Activated T-cell treated with anti-CD3 and anti-CD28 coated beads for 4 hours (primary cell): ENCODE measurements around the gene PCBP3.

Experiments
- DNase-seq: peaks from one replicate; pipeline ENCODE4 v3.0.0-alpha.2; 2020

The PCBP3 gene

DNA sequence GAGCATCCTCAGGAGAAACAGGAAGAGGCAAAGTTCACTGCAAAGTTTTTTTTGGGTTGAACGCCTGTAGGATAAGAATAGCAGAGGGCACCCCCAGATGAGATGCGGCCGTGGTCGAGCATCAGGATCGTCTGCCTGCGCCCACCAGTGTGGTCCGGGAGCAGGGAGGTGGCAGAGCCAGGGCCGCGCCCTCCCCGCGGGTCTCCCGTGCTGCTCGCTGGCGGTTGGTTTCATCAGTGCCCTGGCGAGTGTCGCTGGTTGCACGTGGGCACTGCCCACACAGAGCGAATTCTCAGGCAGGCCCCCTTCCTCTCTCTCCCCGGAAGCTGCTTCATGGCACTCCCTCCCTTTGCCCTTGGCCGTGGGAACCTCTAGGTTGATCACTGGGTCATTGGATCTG lies 120.0 kb downstream of the PCBP3 start:
- DNase-seq, result no peak

DNA sequence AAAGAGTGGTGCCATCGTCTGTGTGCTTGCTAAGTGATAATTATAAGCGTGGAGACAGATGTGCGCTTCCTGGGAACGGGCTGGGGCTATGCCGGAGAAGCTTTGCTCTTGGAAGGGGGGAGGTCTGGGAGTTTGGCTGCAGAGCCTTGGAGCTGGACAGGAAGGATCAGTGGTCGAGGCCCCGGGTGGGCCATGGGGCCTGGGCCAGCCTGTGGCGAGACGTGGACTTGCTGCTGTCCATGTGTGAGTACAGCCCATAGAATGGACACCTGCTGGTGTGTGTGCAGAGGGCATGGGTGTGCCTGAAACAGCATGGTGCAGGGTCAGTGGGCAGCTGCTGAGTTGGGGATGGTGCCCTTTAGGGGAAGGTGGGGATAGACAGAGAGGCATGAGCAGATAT lies 121.3 kb downstream of the PCBP3 start:
- DNase-seq, result no peak

GRCh38 chr21:45765375-45765774 lies 121.8 kb downstream of the PCBP3 start:
- no peak for DNase-seq

DNA sequence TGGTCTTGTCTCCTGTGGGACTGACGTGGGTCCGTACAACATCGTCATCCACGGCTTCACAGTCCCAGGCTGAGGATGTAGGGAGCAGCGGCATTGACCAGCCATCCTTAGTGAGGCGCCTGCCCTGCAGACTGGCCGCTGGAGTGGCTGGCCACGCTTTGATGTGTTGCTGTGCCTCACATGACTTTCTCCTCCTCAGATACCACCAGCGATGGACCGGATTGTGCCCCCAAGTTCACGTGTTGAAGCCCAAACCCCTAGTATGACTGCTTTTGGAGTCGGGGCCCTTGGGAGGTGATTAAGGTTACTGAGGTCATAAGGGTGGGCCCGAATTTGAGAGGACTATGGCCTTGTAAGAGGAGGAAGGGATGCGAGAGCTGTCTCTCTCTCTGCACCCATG lies 122.5 kb downstream of the PCBP3 start:
- DNase-seq, result no peak

- DNase-seq, result no peak
Measured at GRCh38 chr21:45766501-45766900, 123.0 kb downstream of the PCBP3 start.

GRCh38 chr21:45767071-45768006 lies 123.8 kb downstream of the PCBP3 start:
- DNase-seq, result no peak

DNA sequence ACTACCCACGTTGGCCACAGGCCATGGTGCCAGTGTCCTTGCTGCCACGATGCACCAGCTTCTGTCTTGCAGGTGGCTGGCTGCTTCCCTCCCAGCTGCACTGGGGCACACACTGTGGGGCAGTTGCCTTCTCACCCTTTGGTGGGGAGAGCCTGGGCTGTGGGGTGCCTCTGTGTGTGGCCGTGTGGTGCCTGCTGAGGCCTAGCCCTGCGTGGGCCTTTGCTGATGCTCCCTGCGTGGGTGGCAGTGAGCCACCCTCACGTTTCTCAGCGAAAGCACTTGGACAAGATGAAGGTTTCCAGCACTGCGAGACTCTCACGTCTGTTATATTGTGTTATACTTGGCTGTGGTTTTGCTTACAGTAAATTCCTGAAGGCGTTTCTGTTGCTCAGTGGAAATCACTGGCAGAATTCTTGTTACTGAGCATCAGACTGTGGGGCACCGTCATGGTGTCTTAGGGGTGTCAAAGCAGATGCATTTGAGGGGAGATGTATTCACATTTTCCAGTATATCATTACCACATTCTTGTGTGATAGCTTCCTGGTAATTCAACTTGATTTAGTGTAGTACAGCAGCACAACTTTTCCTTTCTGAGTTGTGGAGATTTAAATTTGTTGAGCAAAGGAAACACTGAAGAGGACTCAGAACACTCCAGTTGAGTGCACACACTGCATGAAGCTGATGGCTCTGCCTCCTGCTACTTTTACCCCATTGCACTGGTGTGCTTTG lies 124.7 kb downstream of the PCBP3 start:
- DNase-seq, result peak; percentile 40

GRCh38 chr21:45768740-45769048 lies 125.2 kb downstream of the PCBP3 start:
- no peak for DNase-seq

GRCh38 chr21:45769294-45769693 lies 125.8 kb downstream of the PCBP3 start:
- DNase-seq, result no peak

DNA sequence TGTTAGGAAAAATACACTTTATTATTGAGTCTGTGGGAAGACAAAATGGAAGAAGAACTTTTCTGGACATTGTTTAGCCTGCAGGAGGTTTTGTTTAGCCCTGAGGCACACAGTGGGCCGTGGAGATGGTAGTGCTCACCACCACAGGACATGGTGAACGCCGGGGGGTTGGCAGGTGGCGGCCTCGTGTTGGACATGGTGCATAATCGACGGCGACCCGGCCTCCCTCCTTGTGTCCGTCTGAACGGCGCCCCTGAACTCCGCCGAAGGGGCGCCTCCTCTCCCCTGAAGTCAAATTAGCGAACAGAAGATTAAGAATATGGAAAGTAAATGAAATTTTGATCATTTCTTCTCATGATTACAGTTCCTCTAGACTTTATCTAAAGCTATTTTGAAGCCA lies 126.4 kb downstream of the PCBP3 start:
- DNase-seq, result no peak

DNA sequence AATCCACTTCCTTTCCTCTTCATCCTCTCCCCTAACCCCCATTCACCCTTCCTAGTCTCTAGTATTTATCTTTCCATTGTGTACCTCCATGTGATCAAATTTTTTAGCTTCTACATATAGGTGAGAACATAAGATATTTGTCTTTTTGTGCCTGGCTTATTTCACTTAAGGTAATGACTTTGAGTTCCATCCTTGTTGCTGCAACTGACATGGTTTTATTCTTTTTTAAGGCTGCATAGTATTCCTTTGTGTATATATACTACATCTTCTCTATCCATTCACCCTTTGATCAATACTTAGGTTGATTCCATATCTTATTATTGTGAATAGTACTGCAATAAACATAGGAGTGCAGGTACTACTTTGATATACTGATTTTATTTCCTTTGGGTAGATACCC lies 128.7 kb downstream of the PCBP3 start:
- DNase-seq, result no peak

DNA sequence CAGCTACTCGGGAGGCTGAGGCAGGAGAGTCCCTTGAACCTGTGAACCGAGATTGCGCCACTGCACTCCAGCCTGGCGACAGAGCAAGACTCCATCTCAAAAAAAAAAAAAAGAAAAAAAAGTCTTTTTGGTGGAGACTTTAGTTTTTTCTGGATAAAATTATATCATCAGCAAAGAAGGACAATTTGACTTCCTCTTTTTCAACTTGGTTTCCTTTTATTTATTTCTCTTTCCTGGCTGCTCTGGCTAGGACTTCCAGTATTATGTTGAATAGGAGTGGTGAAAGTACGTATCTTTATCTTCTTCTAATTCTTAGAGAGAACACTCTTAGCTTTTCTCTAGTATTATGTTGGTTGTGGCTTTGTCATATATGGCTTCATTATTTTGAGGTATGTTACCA lies 130.8 kb downstream of the PCBP3 start:
- DNase-seq, result no peak

DNA sequence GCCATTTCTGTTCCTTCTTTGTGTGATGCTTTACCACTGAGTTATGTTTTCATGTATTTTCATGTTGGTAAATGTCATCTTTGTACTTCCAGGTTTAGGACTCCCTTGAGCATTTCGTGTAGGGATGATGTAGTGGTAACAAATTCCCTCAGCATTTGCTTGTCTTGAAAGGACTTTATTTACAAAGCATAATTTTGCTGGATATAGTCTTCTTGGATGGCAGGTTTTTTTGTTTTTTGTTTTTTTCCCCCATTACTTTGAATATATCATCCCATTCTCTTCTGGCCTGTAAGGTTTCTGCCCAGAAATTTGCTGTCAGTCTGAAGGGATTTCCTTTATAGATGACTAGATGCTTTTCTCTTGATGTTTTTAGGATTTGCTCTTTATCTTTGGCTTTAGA lies 133.4 kb downstream of the PCBP3 start:
- DNase-seq, result no peak

DNA sequence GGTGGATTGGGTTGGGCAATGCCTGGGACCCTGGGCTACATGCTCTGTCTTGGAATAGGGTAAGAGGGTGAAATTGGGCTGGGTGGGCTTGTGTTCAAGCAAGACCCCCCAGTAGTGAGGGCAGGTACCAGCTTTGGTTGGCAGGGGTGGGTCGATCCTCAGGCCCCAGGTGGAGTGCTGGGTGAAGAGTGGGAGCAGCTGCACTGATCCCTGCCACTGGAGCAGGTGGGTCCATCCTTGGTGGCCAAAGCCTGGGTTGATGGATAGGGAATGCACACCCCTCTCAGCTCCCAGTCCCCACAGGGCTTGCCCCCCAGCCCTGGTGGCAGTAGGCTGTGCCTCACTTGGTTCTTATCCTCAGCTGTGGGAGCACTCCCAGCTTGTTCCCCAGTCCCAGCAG lies 135.2 kb downstream of the PCBP3 start:
- no peak for DNase-seq

- no peak for DNase-seq
Measured at GRCh38 chr21:45779226-45779625, 135.7 kb downstream of the PCBP3 start.

DNA sequence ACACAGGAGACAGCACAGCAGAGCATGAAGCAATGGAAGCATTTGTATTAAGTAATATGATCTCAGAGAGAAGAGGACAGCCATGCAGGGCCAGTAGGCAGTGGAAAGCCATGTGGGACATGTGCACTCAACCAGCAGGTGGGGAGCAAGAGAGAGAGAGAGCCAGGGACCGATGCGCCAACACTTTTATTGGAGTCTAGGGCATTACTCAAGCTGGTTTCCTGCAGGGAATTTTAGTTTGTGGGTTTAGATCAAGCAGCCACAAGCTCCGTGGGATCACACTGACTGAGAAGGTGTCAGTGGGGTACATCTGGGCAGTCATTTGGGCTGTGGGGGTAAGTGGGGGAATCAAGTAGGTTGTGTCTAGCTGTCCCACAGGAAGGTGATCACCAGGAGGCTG lies 137.1 kb downstream of the PCBP3 start:
- no peak for DNase-seq

DNA sequence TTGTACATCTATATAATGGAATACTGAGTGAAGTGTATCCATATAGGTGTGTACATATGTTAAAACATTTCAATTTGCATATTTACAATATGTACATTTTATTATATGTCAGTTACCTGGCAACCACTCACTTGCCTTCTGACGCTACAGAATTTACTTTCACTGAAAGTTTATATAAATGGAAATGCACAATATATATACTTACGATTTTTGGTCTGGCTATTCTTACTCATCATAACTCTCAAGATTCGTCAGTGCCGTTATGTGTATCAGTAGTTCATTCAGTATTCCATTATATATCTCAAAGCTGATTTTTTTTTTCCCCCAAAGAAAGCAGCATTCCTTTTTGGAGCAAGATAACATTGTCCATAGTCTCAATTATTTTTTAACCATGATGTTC lies 138.2 kb downstream of the PCBP3 start:
- DNase-seq, result no peak

- no peak for DNase-seq
Measured at GRCh38 chr21:45786660-45787059, 143.1 kb downstream of the PCBP3 start.

DNA sequence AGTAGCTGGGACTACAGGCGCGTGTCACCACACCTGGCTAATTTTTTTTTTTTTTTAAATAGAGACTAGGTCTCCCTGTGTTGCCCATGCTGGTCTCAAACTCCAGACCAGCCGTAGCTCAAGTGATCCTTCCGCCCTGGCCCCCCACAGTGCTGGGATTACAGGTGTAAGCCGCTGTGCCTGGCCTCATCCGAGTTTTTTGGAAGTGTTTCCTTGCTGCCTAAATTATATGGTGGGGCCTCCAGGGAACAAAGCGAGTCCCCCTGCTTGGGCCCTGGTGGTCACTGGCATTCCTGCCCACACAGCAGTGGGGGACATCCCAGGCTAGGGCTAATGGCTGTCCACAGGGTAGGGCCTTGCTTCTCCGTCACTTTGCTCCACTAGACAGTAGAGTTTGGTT lies 143.8 kb downstream of the PCBP3 start:
- DNase-seq, result no peak

DNA sequence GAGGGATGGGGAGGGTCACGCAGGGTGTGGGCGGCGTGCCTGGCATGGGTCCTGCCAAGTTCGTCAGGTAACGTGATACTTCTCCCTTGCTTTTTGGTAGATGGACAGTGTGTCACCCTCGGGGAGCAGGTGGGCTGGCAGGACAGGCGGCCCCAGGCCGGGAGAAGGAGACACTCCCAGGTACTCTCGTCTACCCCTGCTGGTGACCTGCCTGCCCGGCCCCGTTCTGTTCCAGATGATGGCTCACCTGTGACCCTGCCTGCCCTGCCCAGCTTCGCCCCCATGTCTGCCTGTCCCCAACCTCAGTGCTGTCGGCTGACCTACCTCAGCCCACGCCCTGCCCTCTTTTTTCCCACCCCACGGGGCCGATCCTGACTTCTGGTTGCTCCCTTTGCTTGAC lies 144.7 kb downstream of the PCBP3 start:
- no peak for DNase-seq

GRCh38 chr21:45788637-45789506 lies 145.3 kb downstream of the PCBP3 start:
- DNase-seq, result no peak

DNA sequence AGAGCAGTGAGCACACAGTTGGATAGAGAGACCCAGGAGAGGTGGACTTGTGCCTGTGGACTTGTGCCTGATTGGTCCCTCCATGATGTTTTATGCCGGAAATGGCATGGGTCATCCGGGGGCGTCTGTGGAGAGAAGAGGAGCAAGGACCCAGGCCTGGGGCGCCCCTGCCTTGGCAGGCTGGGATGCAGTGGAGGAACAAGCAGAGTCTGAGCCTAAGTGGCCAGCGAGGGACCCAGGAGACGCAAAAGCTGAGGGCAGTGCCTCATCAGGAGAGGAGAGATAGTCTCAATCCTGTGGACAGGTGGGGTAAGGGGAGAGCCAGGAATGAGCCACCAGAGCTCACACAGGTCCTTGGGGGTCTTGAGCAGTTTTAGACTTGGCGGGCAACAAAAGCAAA lies 146.9 kb downstream of the PCBP3 start:
- DNase-seq, result no peak
